Measurements from ENCODE around the gene PPP1R15A.
"Not testable (repeated sequence)": the region's sequence is repeated elsewhere in the genome, so short reads cannot be mapped to it uniquely, and the experiment has no call there.

PPP1R15A gene

DNA sequence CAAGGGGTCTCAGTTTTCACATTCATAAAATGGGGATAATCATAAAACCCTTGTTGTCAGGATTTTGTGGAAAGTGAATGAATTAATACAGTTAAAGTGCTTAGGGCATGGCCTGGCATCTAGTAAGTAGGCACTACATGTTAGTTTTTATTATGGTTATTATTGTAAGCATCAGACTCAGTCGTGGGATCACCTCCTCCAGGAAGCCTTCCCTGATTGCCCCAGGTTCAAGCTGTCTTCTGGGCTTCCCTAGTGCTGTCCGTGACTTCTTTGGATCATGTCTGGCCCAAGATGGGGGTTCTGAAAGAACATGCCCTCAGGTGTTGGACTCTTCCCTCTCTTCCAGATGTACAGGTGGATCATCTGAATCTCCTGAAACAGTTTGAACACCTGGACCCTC lies 38.6 kb downstream of the PPP1R15A start:
- in situ Hi-C loops (cut with HindIII; ENCODE audit: low sequenced_read_pairs) = loop anchor here (5.0 kb wide), 1 partner anchor 66 kb away; no protein-coding TSS in a partner anchor

- in situ Hi-C loops (cut with HindIII; ENCODE audit: low sequenced_read_pairs) = loop anchor here (5.0 kb wide), 1 partner anchor 64 kb away; no protein-coding TSS in a partner anchor
These were observed 41.1 kb downstream of the PPP1R15A start for GRCh38 chr19:48913114-48913889.

- in situ Hi-C loops (cut with HindIII; ENCODE audit: low sequenced_read_pairs) = loop anchor here (5.0 kb wide), 1 partner anchor 63 kb away; no protein-coding TSS in a partner anchor
These were observed 42.0 kb downstream of the PPP1R15A start for GRCh38 chr19:48914181-48914580.

DNA sequence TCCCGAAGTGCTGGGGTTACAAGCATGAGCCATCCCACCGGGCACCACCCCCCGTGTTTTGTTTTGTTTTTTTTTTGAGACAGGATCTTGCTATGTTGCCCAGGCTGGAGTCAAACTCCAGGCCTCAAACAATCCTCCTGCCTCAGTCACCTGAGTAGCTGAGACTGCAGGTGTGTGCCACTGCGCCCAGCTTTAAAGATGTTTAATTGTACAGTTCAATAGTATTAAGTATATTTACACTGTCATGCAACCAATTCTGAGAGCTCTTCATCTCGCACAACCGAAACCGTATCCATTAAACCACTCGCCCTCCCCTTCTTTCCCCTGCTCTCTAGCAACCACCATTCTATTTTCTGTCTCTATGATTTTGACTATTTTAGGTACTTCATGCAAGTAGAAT lies 43.5 kb downstream of the PPP1R15A start:
- in situ Hi-C loops (cut with HindIII; ENCODE audit: low sequenced_read_pairs) = no loop called here

- in situ Hi-C loops (cut with HindIII; ENCODE audit: low sequenced_read_pairs) = no loop called here
These were observed 45.9 kb downstream of the PPP1R15A start for GRCh38 chr19:48918071-48918470.

DNA sequence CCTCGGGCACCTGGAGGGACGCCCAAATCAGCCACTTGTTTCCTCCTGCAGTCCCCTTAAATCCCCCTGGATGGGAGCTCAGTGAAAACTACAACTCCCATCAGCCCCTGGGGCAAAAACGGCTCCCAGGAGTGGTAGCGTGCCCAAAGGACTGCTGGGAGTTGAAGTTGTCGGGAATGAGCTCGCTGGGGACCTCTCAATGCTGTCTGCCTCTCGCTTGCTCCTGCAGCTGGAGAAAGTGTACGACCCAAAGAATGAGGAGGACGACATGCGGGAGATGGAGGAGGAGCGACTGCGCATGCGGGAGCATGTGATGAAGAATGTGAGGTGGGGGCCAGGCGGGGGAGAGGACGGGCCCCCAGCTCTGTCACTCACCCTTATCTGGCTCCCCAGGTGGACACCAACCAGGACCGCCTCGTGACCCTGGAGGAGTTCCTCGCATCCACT lies 46.6 kb downstream of the PPP1R15A start:
- in situ Hi-C loops (cut with HindIII; ENCODE audit: low sequenced_read_pairs) = no loop called here

DNA sequence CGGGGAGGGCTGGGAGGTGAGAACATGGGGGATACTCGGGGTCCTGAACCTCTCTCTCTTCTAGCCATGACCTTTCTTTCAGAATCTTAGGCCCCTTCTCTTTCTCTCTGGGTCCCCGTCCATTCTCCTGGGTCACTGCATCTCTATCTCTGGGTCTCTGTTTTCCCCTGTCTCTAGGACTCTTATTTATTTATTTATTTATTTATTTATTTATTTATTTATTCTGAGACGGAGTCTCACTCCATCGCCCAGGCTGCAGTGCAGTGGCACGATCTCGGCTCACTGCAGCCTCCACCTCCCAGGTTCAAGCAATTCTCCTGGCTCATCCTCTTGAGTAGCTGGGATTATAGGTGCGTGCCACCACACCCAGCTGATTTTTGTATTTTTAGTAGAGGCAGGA lies 47.0 kb downstream of the PPP1R15A start:
- in situ Hi-C loops (cut with HindIII; ENCODE audit: low sequenced_read_pairs) = not testable (repeated sequence)

GRCh38 chr19:48920949-48921348 lies 48.7 kb downstream of the PPP1R15A start:
- in situ Hi-C loops (cut with HindIII; ENCODE audit: low sequenced_read_pairs) = no loop called here

GRCh38 chr19:48921721-48922500 lies 49.7 kb downstream of the PPP1R15A start:
- in situ Hi-C loops (cut with HindIII; ENCODE audit: low sequenced_read_pairs) = no loop called here

DNA sequence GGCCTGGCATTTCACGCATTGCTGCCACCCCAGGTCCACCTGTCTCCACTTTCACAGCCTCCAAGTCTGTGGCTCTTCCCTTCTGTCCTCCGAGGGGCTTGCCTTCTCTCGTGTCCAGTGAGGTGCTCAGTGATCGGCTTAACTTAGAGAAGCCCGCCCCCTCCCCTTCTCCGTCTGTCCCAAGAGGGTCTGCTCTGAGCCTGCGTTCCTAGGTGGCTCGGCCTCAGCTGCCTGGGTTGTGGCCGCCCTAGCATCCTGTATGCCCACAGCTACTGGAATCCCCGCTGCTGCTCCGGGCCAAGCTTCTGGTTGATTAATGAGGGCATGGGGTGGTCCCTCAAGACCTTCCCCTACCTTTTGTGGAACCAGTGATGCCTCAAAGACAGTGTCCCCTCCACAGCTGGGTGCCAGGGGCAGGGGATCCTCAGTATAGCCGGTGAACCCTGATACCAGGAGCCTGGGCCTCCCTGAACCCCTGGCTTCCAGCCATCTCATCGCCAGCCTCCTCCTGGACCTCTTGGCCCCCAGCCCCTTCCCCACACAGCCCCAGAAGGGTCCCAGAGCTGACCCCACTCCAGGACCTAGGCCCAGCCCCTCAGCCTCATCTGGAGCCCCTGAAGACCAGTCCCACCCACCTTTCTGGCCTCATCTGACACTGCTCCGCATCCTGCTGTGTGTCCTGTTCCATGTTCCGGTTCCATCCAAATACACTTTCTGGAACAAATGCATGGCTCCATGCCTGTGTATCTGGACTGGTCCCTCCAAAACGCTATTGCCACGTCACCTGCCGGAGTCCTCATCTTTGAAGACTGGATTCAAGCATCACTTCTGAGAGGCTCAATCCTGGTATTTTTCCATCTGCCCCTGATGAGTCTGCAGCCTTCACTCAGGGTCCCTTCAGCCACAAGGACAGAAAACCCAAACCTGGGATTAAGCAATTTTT lies 50.6 kb downstream of the PPP1R15A start:
- in situ Hi-C loops (cut with HindIII; ENCODE audit: low sequenced_read_pairs) = no loop called here

DNA sequence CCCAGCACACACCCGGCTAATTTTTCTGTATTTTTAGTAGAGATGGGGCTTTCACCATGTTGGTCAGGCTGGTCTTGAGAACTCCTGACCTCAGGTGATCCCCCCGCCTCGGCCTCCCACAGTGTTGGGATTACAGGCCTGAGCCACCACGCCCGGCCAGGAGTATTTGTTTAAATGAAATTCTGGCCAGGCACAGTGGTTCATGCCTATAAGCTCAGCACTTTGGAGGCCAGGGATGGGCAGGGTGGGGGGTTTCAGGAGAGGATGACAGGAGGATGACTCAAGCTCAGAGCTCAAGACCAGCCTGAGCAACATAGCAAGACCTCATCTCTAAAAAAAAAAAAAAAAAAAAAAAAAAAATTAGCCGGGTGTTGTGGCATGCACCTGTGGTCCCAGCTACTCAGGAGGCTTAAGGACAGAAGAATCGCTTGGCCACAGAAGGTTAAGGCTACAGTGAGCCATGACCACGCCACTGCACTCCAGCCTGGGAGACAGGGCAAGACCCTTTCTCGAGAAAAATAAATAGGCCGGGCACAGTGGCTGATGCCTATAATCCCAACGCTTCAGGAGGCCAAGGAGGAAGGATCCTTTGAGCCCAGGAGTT lies 53.1 kb downstream of the PPP1R15A start:
- in situ Hi-C loops (cut with HindIII; ENCODE audit: low sequenced_read_pairs) = no loop called here
